ENCODE results near the gene TCEAL8.
"Not testable (repeated sequence)": the region's sequence is repeated elsewhere in the genome, so short reads cannot be mapped to it uniquely, and the experiment has no call there.

TCEAL8 gene

GRCh38 chrX:103254921-103255493 lies at the start of gene TCEAL8:
TCEAL8 (minus strand) TSS chrX:103255155; CDS start chrX:103253979, 1,176 bp downstream.
- peak; percentile 60 to 65 for DNase-seq

- no peak for DNase-seq
Observed at GRCh38 chrX:103304705-103305104, 49.8 kb upstream of the TCEAL8 start.

- no peak for DNase-seq
Observed at GRCh38 chrX:103293118-103293517, 38.2 kb upstream of the TCEAL8 start.

GRCh38 chrX:103279624-103280023 lies 24.7 kb upstream of the TCEAL8 start:
- DNase-seq: no peak

GRCh38 chrX:103276581-103277002 lies 21.6 kb upstream of the TCEAL8 start, which contains the start of gene TCEAL5:
TCEAL5 (minus strand) TSS chrX:103276750; CDS start chrX:103274563, 2,187 bp downstream.
- no peak for DNase-seq

GRCh38 chrX:103275947-103276567 lies 21.1 kb upstream of the TCEAL8 start:
- no peak for DNase-seq

GRCh38 chrX:103274284-103274683 lies 19.3 kb upstream of the TCEAL8 start:
- no peak for DNase-seq

GRCh38 chrX:103258275-103258674 lies 3.3 kb upstream of the TCEAL8 start:
- no peak for DNase-seq

- no peak for DNase-seq
Observed at GRCh38 chrX:103256651-103257050, 1.7 kb upstream of the TCEAL8 start.

GRCh38 chrX:103254171-103254824 lies 657 bp downstream of the TCEAL8 start:
- peak; percentile 0 to 16 for DNase-seq

- DNase-seq: peak in 1 of 2 experiments; percentile 0
Observed at GRCh38 chrX:103253608-103254007, 1.3 kb downstream of the TCEAL8 start.

GRCh38 chrX:103250977-103251376 lies 4.0 kb downstream of the TCEAL8 start:
- DNase-seq: no peak

- no peak for DNase-seq
Observed at GRCh38 chrX:103249805-103250204, 5.2 kb downstream of the TCEAL8 start.

GRCh38 chrX:103248553-103248952 lies 6.4 kb downstream of the TCEAL8 start:
- DNase-seq: peak; percentile 28 to 38

- no peak for DNase-seq
Observed at GRCh38 chrX:103240155-103240554, 14.8 kb downstream of the TCEAL8 start.

- no peak for DNase-seq
Observed at GRCh38 chrX:103236296-103236695, 18.7 kb downstream of the TCEAL8 start.

GRCh38 chrX:103235608-103236007 lies 19.3 kb downstream of the TCEAL8 start:
- DNase-seq: not testable (repeated sequence)

GRCh38 chrX:103234869-103235268 lies 20.1 kb downstream of the TCEAL8 start:
- DNase-seq: no peak

GRCh38 chrX:103233263-103233662 lies 21.7 kb downstream of the TCEAL8 start:
- DNase-seq: no peak

GRCh38 chrX:103225918-103226317 lies 29.0 kb downstream of the TCEAL8 start:
- DNase-seq: not testable (repeated sequence)

- no peak for DNase-seq
Observed at GRCh38 chrX:103220511-103221323, 34.2 kb downstream of the TCEAL8 start.

- no peak for DNase-seq
Observed at GRCh38 chrX:103215425-103215991, 39.4 kb downstream of the TCEAL8 start.

- DNase-seq: no peak
Observed at GRCh38 chrX:103214870-103215424, 40.0 kb downstream of the TCEAL8 start, which contains the start of gene BEX4. BEX4 (plus strand) TSS chrX:103215108; CDS start chrX:103216154, 1,046 bp downstream.

Data from Kasumi-1 (cell line).